ENCODE results near the gene GGCX. TPM values are rescaled to one million over a fixed set of nuclear protein-coding genes. Genes with fewer than 3 reads are reported as not detected.

The GGCX gene
- total RNA-seq, 1 donor from 2014 or later = 26.5 TPM

DNA sequence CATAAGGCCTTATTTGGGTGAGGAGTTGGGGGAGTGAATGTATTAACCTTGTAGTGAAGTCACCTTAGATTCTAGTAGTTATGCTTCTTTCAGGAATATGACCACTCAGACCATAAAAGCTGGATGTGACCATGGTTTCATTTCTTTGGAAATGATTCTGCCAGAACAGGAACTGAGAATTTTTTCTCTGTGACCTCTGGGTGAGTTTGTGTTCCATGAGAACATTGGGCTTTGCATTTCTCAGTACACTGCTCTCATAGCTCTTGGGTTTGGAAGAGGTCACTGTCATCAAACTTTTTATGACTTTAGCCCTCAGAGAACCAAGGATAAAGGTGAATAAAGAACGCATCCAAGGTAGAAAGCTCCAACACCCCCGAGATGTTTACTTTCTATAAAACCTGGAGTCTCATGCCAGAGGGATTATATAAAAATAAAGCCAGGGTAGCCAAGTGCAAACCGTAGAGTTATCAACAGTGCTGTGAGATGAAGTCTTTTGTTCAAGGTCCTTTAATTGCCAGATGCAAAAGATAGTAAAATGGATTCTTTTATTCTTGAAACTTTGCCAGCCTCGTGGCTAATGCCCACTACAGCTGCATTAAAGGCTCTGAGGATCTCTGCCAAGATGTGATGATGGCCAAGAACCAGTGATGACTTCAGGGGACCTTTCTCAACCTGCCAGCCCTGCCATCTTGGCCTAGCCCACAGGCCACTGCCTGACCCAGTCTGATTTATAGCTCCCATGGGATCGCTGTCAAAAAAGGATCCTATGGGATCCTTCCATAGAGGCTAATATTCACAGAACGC lies 50.1 kb downstream of the GGCX start:
- ATAC-seq = no peak

DNA sequence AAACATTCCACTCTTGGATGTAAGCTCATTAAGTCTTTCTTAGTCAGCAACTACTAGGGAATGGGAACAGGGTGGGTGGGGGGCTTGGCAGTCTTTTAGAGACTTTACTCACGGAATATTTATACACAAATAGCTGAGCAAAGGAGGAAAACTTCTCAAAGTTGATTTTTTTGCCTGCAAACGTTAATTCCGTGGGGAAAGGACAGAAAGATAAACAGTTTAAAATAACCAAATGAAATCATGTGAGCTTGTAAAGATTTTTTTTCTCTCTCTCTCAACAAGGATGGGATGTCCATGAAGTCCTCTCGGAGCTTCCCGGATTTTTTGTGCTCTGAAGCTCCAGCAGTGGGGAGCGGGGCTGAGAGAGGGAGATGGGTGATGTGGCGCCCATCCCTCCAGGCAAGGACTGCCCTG lies 54.5 kb downstream of the GGCX start:
- no peak for ATAC-seq

DNA sequence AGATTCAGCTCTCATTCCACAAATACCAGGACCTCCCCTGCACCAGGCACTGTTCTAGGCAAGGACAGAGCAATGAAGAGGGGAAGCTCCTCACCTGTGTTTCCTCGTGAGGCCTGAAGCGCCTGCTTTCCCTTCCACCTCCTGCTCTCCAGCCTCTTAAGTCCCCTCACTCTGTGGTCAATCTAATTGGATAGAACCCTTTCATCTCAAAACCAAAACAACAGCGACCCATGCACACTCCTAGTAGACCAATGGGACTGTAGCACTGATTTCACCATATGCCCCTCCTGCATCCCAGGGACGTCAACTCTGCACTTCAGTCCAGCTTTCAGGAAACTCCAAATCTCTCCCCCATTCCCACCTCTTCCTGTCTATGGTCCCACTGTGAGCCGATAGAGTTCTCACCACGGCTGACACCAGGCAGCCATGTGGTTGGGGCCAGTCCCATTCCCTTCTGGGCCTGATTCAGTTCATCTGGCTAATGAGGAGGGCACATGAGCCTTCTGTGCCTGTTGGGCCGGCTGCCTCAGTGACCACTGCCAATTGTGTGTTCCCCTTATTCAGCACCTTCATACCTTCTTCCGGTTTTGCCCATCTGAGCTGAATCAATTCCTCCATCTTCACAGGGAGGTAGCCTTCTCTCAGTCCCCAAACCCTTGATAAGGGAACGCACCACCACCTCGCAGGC lies 55.6 kb downstream of the GGCX start:
- no peak for ATAC-seq

DNA sequence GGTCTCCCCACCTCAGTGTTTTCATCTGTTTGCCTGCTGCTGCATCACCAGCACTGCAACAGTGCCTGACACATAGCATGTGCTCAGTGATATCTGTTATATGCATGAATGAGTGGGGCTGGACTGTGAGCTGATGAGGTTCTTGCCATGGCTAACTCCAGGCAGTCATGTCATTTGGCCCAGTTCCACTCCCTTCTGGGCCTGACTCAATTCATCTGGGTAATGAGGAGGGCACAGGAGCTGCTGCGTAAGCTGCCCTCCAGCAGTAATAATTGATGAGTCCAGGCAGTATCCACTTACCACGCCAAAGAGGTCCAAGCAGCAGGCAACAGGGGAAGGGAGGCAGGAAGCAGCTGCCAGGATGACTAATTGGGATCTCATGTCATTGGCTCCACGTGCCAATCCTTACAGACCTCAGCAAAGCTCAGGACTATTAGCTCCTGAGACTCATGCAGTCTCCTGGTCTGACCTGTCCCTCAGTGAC lies 56.5 kb downstream of the GGCX start:
- ATAC-seq = peak; percentile 91

- peak; percentile 12 for ATAC-seq
These were observed 57.2 kb downstream of the GGCX start for GRCh38 chr2:85503851-85504777.

DNA sequence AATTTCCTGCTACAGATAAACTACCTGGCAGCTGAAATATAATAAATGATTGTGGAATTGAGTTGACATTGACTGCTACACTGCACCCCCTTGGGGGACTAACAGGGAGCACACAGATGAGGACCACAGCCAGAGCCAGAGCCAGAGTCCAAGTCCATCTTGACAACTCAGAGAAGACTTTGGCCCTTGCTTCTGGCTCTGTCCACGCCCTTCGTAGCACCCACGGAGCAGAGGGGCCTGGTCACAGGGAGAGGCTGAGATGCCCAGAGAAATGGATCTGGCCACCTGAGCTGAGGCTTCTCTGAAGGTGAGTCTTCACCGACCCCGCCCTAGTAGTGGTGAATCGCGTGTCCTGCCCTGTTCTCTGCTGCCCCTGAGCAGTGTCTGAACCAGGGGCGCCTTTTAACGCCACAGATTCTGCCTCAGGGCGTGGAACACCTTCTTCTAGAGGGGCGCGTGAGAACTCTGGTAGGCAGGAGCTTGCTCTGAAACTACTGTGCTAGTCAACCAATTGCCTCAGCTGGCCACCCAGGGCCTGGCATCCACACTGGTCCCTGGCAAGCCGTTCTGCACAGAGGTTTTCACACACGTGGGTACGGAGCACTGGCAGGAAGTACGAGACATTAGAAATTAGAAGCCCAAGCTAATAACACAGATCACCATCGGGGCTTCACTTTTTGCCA lies 58.0 kb downstream of the GGCX start:
- peak; percentile 43 for ATAC-seq

GRCh38 chr2:85502720-85503119 lies 58.6 kb downstream of the GGCX start:
- ATAC-seq = no peak

DNA sequence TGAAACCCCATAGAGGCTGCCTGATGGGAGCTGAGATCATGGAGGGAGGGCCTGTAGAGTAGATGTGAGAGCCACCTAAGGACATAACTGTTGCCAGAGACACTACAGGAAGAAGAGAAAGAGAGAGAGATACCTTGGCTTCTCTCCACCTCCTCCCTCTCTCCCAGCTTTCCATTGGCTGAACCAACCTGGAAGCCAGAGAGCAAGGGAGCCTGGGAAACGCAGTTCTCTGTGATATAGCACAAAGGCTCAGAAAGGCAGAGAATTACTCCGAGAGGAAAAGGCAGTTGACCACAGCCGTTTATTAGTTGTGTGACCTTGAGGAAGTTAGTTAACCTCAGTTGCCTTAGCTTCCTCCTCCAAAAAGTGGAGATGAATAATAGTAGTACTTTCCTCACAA lies 60.0 kb downstream of the GGCX start:
- ATAC-seq = no peak

DNA sequence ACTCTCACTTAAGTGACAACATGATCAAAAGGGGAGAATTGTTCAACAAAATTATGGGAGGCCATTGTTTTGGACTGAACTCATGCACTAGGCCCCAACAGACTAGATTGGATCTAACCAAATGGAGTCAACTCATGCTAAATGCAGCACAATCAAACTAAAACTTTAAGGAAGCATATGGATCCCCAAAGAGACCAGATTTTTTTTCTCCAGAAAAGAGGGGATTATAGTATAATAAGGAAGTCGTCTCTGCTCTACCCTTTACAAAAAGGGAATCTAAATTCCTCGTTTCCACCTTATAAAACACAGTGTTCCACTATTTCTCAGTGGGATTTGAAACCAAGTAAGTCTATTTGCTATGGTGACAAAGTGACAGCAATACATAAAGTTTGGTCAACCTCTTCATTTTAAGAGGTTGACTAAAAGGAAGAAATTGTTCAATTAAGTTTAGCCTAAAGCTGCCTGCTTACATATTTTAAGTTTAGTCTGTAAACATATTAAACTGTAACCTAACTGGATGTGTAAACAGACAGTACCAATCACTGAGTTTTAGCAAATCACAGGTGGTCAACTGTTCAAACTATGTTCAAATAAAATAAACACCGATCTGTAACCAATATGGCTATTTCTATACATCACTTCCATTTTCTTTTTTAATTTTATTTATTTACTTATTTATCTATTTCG lies 63.2 kb downstream of the GGCX start:
- no peak for ATAC-seq

- no peak for ATAC-seq
These were observed 64.9 kb downstream of the GGCX start for GRCh38 chr2:85496436-85496835.

Other genes starting within 250 kb of the GGCX start
- 31.0 TPM for gene TGOLN2, start 233.5 kb downstream of the GGCX start, total RNA-seq
- gene RETSAT, start 207.0 kb downstream of the GGCX start, total RNA-seq = 77.9 TPM
- 8.1 TPM for gene ELMOD3, start 206.7 kb downstream of the GGCX start, total RNA-seq
- gene CAPG, start 151.1 kb downstream of the GGCX start, total RNA-seq = 295 TPM
- gene SH2D6, start 142.8 kb downstream of the GGCX start, total RNA-seq = 0.12 TPM
- gene MAT2A, start 22.3 kb downstream of the GGCX start, total RNA-seq = 235 TPM
- gene VAMP8, start 16.1 kb upstream of the GGCX start, total RNA-seq = 264 TPM
- 24.2 TPM for gene VAMP5, start 22.9 kb upstream of the GGCX start, total RNA-seq
- gene RNF181, start 34.3 kb upstream of the GGCX start, total RNA-seq = 95.2 TPM
- gene TMEM150A, start 41.2 kb upstream of the GGCX start, total RNA-seq = 7.9 TPM
- 23.7 TPM for gene C2orf68, start 50.6 kb upstream of the GGCX start, total RNA-seq
- gene USP39, start 54.7 kb upstream of the GGCX start, total RNA-seq = 28.2 TPM
- gene SFTPB, start 106.7 kb upstream of the GGCX start, total RNA-seq = 0.84 TPM
- gene GNLY, start 132.9 kb upstream of the GGCX start, total RNA-seq = 0.44 TPM
- 1.2 TPM for gene ATOH8, start 192.5 kb upstream of the GGCX start, total RNA-seq

Data from esophagus mucosa (tissue), 1 donor.